CD14-positive monocyte (primary cell): Measurements from ENCODE around the gene SEC24C. TPM values are rescaled to one million over a fixed set of nuclear protein-coding genes. Genes with fewer than 3 reads are reported as not detected.

Experiments used
- DNase-seq, 3 donors: peaks; one replicate each; pipeline ENCODE4 v3.0.0-alpha.2; 2011 to 2022
- H2AFZ ChIP-seq: 2 replicates; pipeline ENCODE4 v1.6.0; 2012; ENCODE audit warnings: mild to moderate bottlenecking, low read depth, low read length, inconsistent platforms; ENCODE audit not compliant: insufficient read depth, poor library complexity, severe bottlenecking
- H3K27ac ChIP-seq, 2 donors: 1 replicate in 1 of 2; 2 replicates in 1 of 2; pipeline ENCODE4 v1.5.1; 2012 to 2013; ENCODE audit warnings: low read length in 2 of 2, control low read depth in 1 of 2, inconsistent platforms in 1 of 2, low read depth in 1 of 2, mild to moderate bottlenecking in 1 of 2
- H3K27me3 ChIP-seq, 2 donors: one replicate each; pipeline versions ENCODE4 v1.6.0 to v1.6.1; 2011 to 2013; ENCODE audit warnings: low read length in 2 of 2; ENCODE audit not compliant: control insufficient read depth in 2 of 2, insufficient read depth in 2 of 2
- H3K36me3 ChIP-seq, 2 donors: replicated peaks in 1 of 2; 1 replicate in 1 of 2; 2 replicates in 1 of 2; pipeline versions ENCODE4 v1.5.1 to v1.6.1; 2012 to 2013; ENCODE audit warnings: low read length in 2 of 2, control low read depth in 1 of 2, inconsistent platforms in 1 of 2, mild to moderate bottlenecking in 1 of 2; ENCODE audit not compliant: insufficient read depth in 2 of 2, control insufficient read depth in 1 of 2
- H3K4me1 ChIP-seq, 2 donors: 1 replicate in 1 of 2; 2 replicates in 1 of 2; pipeline versions ENCODE4 v1.5.1 to v1.6.1; 2012 to 2013; ENCODE audit warnings: low read length in 2 of 2, control low read depth in 1 of 2, inconsistent platforms in 1 of 2, mild to moderate bottlenecking in 1 of 2, moderate library complexity in 1 of 2; ENCODE audit not compliant: insufficient read depth in 2 of 2, control insufficient read depth in 1 of 2
- H3K4me2 ChIP-seq: replicated peaks from 2 replicates; pipeline ENCODE3; 2012; ENCODE audit warnings: low read length, moderate library complexity, mild to moderate bottlenecking; ENCODE audit not compliant: poor library complexity, severe bottlenecking; ENCODE audit errors: extremely low read depth
- H3K4me3 ChIP-seq, 3 experiments: fragments of 200-600 bp in 1 of 3; sonication (generic) in 1 of 3; replicated peaks in 1 of 3; 1 replicate in 2 of 3; 2 replicates in 1 of 3; pipeline ENCODE4 v1.5.1; 2011 to 2013; ENCODE audit warnings: low read length in 3 of 3, mild to moderate bottlenecking in 3 of 3, control low read depth in 2 of 3, low read depth in 2 of 3, inconsistent platforms in 1 of 3, moderate library complexity in 1 of 3
- H3K79me2 ChIP-seq: 2 replicates; pipeline ENCODE4 v1.6.0; 2012; ENCODE audit warnings: mild to moderate bottlenecking, control low read depth, inconsistent platforms, low read length, moderate library complexity; ENCODE audit not compliant: insufficient read depth
- H3K9ac ChIP-seq: 2 replicates; pipeline ENCODE4 v1.6.0; 2017; ENCODE audit warnings: low read length, mild to moderate bottlenecking; ENCODE audit not compliant: insufficient read depth, poor library complexity, severe bottlenecking
- H3K9me3 ChIP-seq, 2 donors: replicated peaks in 1 of 2; 1 replicate in 1 of 2; 2 replicates in 1 of 2; pipeline versions ENCODE4 v1.5.1 to v1.6.1; 2012 to 2013; ENCODE audit warnings: low read length in 2 of 2, control low read depth in 1 of 2; ENCODE audit not compliant: control insufficient read depth in 1 of 2, insufficient read depth in 1 of 2
- H4K20me1 ChIP-seq: 2 replicates; pipeline ENCODE4 v1.6.0; 2012; ENCODE audit warnings: mild to moderate bottlenecking, low read length, control low read depth, moderate library complexity; ENCODE audit not compliant: insufficient read depth
- H3K27ac Mint-ChIP-seq, 7 donors: one replicate each; pipeline ENCODE4 v1.8.0; 2020; ENCODE audit warnings: mild to moderate bottlenecking in 7 of 7, mixed read lengths in 7 of 7, moderate library complexity in 6 of 7, inconsistent platforms in 2 of 7
- H3K27me3 Mint-ChIP-seq, 3 donors: one replicate each; pipeline ENCODE4 v1.8.0; 2021 to 2022; ENCODE audit warnings: low read depth in 3 of 3, mild to moderate bottlenecking in 3 of 3, mixed read lengths in 3 of 3, moderate library complexity in 3 of 3, inconsistent platforms in 1 of 3
- H3K36me3 Mint-ChIP-seq, 2 donors: one replicate each; pipeline ENCODE4 v1.8.0; 2020; ENCODE audit warnings: mixed read lengths in 2 of 2, inconsistent platforms in 1 of 2, mild to moderate bottlenecking in 1 of 2
- H3K4me1 Mint-ChIP-seq: one replicate; pipeline ENCODE4 v1.8.0; 2020; ENCODE audit warnings: mild to moderate bottlenecking, mixed read lengths
- H3K4me3 Mint-ChIP-seq, 2 donors: one replicate each; pipeline ENCODE4 v1.8.0; 2020; ENCODE audit warnings: mild to moderate bottlenecking in 2 of 2, mixed read lengths in 2 of 2, moderate library complexity in 1 of 2
- H3K9me3 Mint-ChIP-seq, 7 donors: one replicate each; pipeline ENCODE4 v1.8.0; 2020 to 2022; ENCODE audit warnings: mixed read lengths in 7 of 7, mild to moderate bottlenecking in 6 of 7, moderate library complexity in 6 of 7, inconsistent platforms in 2 of 7
- CTCF ChIP-seq: fragments of 200-600 bp; IDR thresholded peaks from one replicate; pipeline ENCODE4 v1.8.0; 2022; ENCODE audit warnings: antibody characterized with exemption, mild to moderate bottlenecking
- WGBS: methylation state at CpG from one replicate; pipeline ENCODE4 v1.1.5; 2013; ENCODE audit warnings: missing lambda C conversion rate; ENCODE audit not compliant: insufficient coverage; 5-methylcytosine and 5-hydroxymethylcytosine counted together
- intact Hi-C, 2 donors: fragments of 100-400 bp; cut with micrococcal nuclease; formaldehyde crosslinking; loops; one replicate each; pipeline versions ENCODE4 v1.15.0 to v1.15.1; 2023
- polyA plus RNA-seq, 3 donors: library from polyadenylated mRNA; depleted of rRNA in 1 of 3; unstranded in 2 of 3; stranded (reverse) in 1 of 3; fragments of 300-500 nt in 2 of 3; fragments of >200 nt in 1 of 3; fragmentation: Illumina TruSeq in 2 of 3; gene quantifications; 1 replicate in 2 of 3; 2 replicates in 1 of 3; pipeline ENCODE4 v1.2.3, GENCODE V29; 2012 to 2021

SEC24C gene
- polyA plus RNA-seq, 3 donors = 25.7 to 65.8 (median 44.8) TPM

DNA sequence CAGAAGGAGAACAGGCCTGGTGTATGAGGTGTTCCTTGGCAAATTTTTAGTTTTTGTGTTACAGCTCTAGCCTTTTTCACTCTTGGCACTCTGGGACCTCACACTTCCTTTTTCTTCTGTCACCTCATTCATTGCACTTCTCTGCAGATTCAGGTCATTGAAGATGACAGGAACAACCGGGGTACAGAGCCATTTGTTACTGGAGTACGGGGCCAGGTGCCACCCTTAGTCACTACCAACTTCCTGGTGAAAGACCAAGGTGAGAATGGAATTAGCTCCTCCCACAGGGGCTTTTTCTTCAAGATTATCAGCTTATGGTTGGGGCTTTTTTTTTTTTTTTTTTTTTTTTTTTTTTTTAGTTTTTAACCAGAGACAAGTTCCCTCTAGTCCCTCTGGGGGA is 19.2 kb downstream of the SEC24C start:
- Histone ChIP-seq H3K79me2 (peaks cover 22% of the 10 kb centered on the region), H4K20me1 (peaks cover 44% of the 10 kb centered on the region), H2AFZ (no peak overlapping the region), H3K4me2 (no peak overlapping the region), H3K4me3 (no peak overlapping the region), H3K9ac (no peak overlapping the region), H3K27ac (no peak overlapping the region), H3K9me3 (no peaks in the 10 kb centered on the region), H3K4me1 (peaks cover 6 to 7% of the 10 kb centered on the region in 2 donors), H3K36me3 (peaks cover 90 to 98% of the 10 kb centered on the region in 2 donors), H3K27me3 (no peaks in the 10 kb centered on the region)
- intact Hi-C loops = no loop called here
- no CpG with 5 or more reads among the region's 2 CpGs for WGBS
- H3K9me3 Mint-ChIP-seq = no peaks in the 10 kb centered on the region
- peaks cover 9% of the 10 kb centered on the region for H3K4me1 Mint-ChIP-seq
- no peaks in the 10 kb centered on the region for H3K27me3 Mint-ChIP-seq
- no peak overlapping the region for H3K4me3 Mint-ChIP-seq
- peaks cover 88 to 98% of the 10 kb centered on the region in 2 donors for H3K36me3 Mint-ChIP-seq
- no peak for TF ChIP-seq CTCF
- no peak for DNase-seq
- no peak overlapping the region for H3K27ac Mint-ChIP-seq

DNA sequence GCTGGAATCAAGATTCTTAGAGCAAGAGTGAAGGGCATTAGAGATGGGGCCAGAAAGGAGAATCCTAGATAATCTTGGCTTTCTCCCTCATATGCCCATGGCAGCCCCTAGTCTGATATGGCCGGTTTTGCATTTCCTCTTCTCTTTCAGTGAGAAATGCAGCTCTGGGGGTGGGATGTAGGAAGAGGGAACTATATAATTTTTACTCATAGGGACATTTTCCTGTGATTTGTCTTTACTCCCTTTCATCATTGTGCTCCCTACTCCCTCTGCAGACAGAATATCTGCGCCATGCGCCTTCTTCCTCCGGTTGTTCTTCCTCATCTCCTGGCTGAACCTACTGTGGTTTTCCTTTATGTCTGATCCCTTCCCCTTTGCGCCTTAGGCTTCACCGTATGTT is 20.9 kb downstream of the SEC24C start:
- H3K27me3 Mint-ChIP-seq = no peaks in the 10 kb centered on the region
- Histone ChIP-seq H2AFZ (no peak overlapping the region), H3K79me2 (peaks cover 6% of the 10 kb centered on the region), H3K4me1 (peaks cover 6 to 7% of the 10 kb centered on the region in 2 donors), H3K4me3 (no peak overlapping the region), H3K4me2 (no peak overlapping the region), H3K36me3 (peaks cover 89 to 98% of the 10 kb centered on the region in 2 donors), H3K9me3 (no peaks in the 10 kb centered on the region), H3K9ac (no peak overlapping the region), H3K27me3 (no peaks in the 10 kb centered on the region), H4K20me1 (peaks cover 28% of the 10 kb centered on the region), H3K27ac (no peak overlapping the region)
- peaks cover 90 to 98% of the 10 kb centered on the region in 2 donors for H3K36me3 Mint-ChIP-seq
- no peak overlapping the region for H3K4me3 Mint-ChIP-seq
- H3K9me3 Mint-ChIP-seq = peaks cover 0 to 1% (median 0%) of the 10 kb centered on the region in 7 donors
- intact Hi-C loops = no loop called here
- peaks cover 9% of the 10 kb centered on the region for H3K4me1 Mint-ChIP-seq
- 70% methylated on average over 2 of the region's 6 CpGs for WGBS
- H3K27ac Mint-ChIP-seq = peak overlapping the region in 2 of 7 donors; percentile 9 to 40
- DNase-seq = no peak
- no peak for TF ChIP-seq CTCF
